ENCODE results near the gene PHOX2A.
"Not testable (repeated sequence)": the region's sequence is repeated elsewhere in the genome, so short reads cannot be mapped to it uniquely, and the experiment has no call there.

Gene PHOX2A

GRCh38 chr11:72222106-72222891 is 21.7 kb downstream of the PHOX2A start:
- DNase-seq (ENCODE audit: low spot score) = no peak

GRCh38 chr11:72221386-72222075 is 22.4 kb downstream of the PHOX2A start:
- DNase-seq (ENCODE audit: low spot score) = no peak

- no peak for DNase-seq (ENCODE audit: low spot score)
Observed at GRCh38 chr11:72220696-72221363, 23.1 kb downstream of the PHOX2A start.

- no peak for DNase-seq (ENCODE audit: low spot score)
Observed at GRCh38 chr11:72218251-72218745, 25.7 kb downstream of the PHOX2A start.

- no peak for DNase-seq (ENCODE audit: low spot score)
Observed at GRCh38 chr11:72217841-72218240, 26.1 kb downstream of the PHOX2A start.

- DNase-seq (ENCODE audit: low spot score) = no peak
Observed at GRCh38 chr11:72216638-72217037, 27.3 kb downstream of the PHOX2A start, which contains the start of gene FOLR2. Gene FOLR2 (plus strand): TSS chr11:72216794. CDS start chr11:72218585, 1,791 bp downstream.

GRCh38 chr11:72209101-72209500 is 34.9 kb downstream of the PHOX2A start:
- DNase-seq (ENCODE audit: low spot score) = no peak

- DNase-seq (ENCODE audit: low spot score) = no peak
Observed at GRCh38 chr11:72208281-72208680, 35.7 kb downstream of the PHOX2A start.

- not testable (repeated sequence) for DNase-seq (ENCODE audit: low spot score)
Observed at GRCh38 chr11:72206794-72207193, 37.2 kb downstream of the PHOX2A start.

GRCh38 chr11:72204886-72205285 is 39.1 kb downstream of the PHOX2A start:
- no peak for DNase-seq (ENCODE audit: low spot score)

GRCh38 chr11:72203163-72203562 is 40.8 kb downstream of the PHOX2A start:
- no peak for DNase-seq (ENCODE audit: low spot score)

- no peak for DNase-seq (ENCODE audit: low spot score)
Observed at GRCh38 chr11:72202571-72202970, 41.4 kb downstream of the PHOX2A start.

GRCh38 chr11:72201445-72201844 is 42.5 kb downstream of the PHOX2A start:
- DNase-seq (ENCODE audit: low spot score) = not testable (repeated sequence)

GRCh38 chr11:72195518-72196270 is 48.3 kb downstream of the PHOX2A start:
- no peak for DNase-seq (ENCODE audit: low spot score)

GRCh38 chr11:72191961-72192381 is 52.0 kb downstream of the PHOX2A start, which contains the start of gene FOLR1:
Gene FOLR1 (plus strand): TSS chr11:72192140. CDS start chr11:72192174, 34 bp downstream.
- DNase-seq (ENCODE audit: low spot score) = no peak

GRCh38 chr11:72190631-72191071 is 53.3 kb downstream of the PHOX2A start:
- DNase-seq (ENCODE audit: low spot score) = no peak

- no peak for DNase-seq (ENCODE audit: low spot score)
Observed at GRCh38 chr11:72189455-72190250, 54.3 kb downstream of the PHOX2A start.
